Karpas-422 (cell line): Measurements from ENCODE around the gene MTMR2. TPM values are rescaled to one million over a fixed set of nuclear protein-coding genes. Genes with fewer than 3 reads are reported as not detected.

ENCODE experiments used
- DNase-seq: peaks from one replicate; pipeline ENCODE4 v3.0.0-alpha.2; 2015
- H2AFZ ChIP-seq: fragments of 200-600 bp; sonication (generic); 2 replicates; pipeline ENCODE4 v1.6.1; 2014; ENCODE audit warnings: antibody characterized with exemption, low read length, mixed read lengths
- H3K27ac ChIP-seq: fragments of 200-600 bp; sonication (generic); 2 replicates; pipeline ENCODE4 v1.5.1; 2014; ENCODE audit warnings: mild to moderate bottlenecking, low read length, moderate library complexity
- H3K27me3 ChIP-seq: fragments of 200-600 bp; sonication (generic); 2 replicates; pipeline ENCODE4 v1.6.1; 2014; ENCODE audit warnings: low read length, mixed read lengths
- H3K36me3 ChIP-seq: fragments of 200-600 bp; sonication (generic); 2 replicates; pipeline ENCODE4 v1.6.1; 2014; ENCODE audit warnings: low read length, mixed read lengths; ENCODE audit not compliant: insufficient read depth
- H3K4me1 ChIP-seq: fragments of 200-600 bp; sonication (generic); 2 replicates; pipeline ENCODE4 v1.6.1; 2014; ENCODE audit warnings: mild to moderate bottlenecking, low read length, mixed read lengths
- H3K4me2 ChIP-seq: fragments of 200-600 bp; sonication (generic); 2 replicates; pipeline ENCODE4 v1.6.1; 2014; ENCODE audit warnings: low read length, low read depth, mild to moderate bottlenecking; ENCODE audit not compliant: poor library complexity, severe bottlenecking
- H3K4me3 ChIP-seq: fragments of 200-600 bp; sonication (generic); 2 replicates; pipeline ENCODE4 v1.5.1; 2014; ENCODE audit warnings: mild to moderate bottlenecking, antibody characterized with exemption, low read length, mixed read lengths
- H3K79me2 ChIP-seq: fragments of 200-600 bp; sonication (generic); 2 replicates; pipeline ENCODE4 v1.6.1; 2014; ENCODE audit warnings: mild to moderate bottlenecking, low read length, mixed read lengths
- H3K9ac ChIP-seq: fragments of 200-600 bp; sonication (generic); 2 replicates; pipeline ENCODE4 v1.6.0; 2014; ENCODE audit warnings: low read length
- H3K9me2 ChIP-seq: fragments of 200-600 bp; sonication (generic), shearing (Covaris generic); replicated peaks from 2 replicates; pipeline ENCODE4 v1.6.0; 2014; ENCODE audit warnings: mild to moderate bottlenecking, low read length, moderate library complexity; ENCODE audit not compliant: insufficient read depth
- H3K9me3 ChIP-seq: fragments of 300-700, 200-600 bp; sonication (generic); 2 replicates; pipeline ENCODE4 v1.6.1; 2014; ENCODE audit warnings: low read length, mixed read lengths
- H4K20me1 ChIP-seq: fragments of 200-600 bp; sonication (generic); 2 replicates; pipeline ENCODE4 v1.6.1; 2014; ENCODE audit warnings: mild to moderate bottlenecking, antibody characterized with exemption, low read length, low read depth; ENCODE audit not compliant: insufficient read depth
- total RNA-seq: library from RNA; depleted of rRNA; stranded (reverse); fragments of >200 nt; shearing (Covaris generic); gene quantifications from 2 replicates; pipeline ENCODE4 v1.2.3, GENCODE V29; 2014; ENCODE audit warnings: low replicate concordance

Gene MTMR2
- total RNA-seq, 1 experiment from 2014 or later = 78.5 TPM

DNA sequence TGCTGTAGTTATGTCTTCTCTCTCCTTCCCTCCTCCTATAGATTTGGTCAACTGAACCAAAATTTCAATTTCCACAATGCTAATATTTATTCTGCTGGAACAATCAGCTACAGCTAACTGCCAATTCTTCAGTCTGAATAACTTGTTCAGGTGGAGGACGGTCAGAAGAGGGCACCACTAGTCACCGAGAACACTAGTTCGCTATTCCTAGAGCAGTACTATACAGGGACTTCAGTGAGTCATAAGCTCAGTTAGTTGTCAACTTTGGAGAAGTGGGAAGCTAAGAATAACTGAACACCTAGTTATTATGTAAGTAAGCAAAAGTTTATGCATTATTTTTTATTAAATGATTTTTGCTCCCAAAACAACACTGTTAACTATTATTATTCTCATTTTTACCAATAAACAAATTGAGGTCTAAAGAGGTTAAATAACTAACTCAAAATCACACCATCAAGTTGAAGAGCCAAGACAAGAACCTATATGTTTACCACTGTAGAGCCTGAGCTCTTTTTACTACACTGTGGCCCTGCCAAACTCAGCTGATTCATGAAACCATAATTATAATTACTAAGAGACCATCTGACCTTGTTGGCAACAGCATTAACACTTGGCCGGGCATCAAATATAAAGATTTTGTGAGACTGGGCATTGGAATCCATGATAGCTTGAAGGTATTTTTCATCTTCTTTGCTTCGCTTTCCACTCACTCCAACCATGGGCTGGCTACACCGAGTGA, 74.7 kb downstream of the MTMR2 start:
- Histone ChIP-seq H3K36me3 (peaks cover 46% of the 10 kb centered on the region; the same call in 1 of the 2 replicates), H4K20me1 (no peaks in the 10 kb centered on the region), H3K27me3 (no peaks in the 10 kb centered on the region), H2AFZ (no peak overlapping the region), H3K9ac (no peak overlapping the region), H3K9me2 (no peaks in the 10 kb centered on the region), H3K4me2 (no peak overlapping the region), H3K79me2 (0 out of 2 replicates have a peak, but pooled peaks cover 6% of the 10 kb centered on the region), H3K4me1 (no peaks in the 10 kb centered on the region), H3K4me3 (no peak overlapping the region), H3K9me3 (no peaks in the 10 kb centered on the region), H3K27ac (no peak overlapping the region)
- DNase-seq = no peak

- H2AFZ ChIP-seq = no peak overlapping the region
- H3K4me3 ChIP-seq = no peak overlapping the region
- no peaks in the 10 kb centered on the region for H4K20me1 ChIP-seq
- H3K9ac ChIP-seq = no peak overlapping the region
- no peak for DNase-seq
- H3K4me2 ChIP-seq = no peak overlapping the region
- H3K27me3 ChIP-seq = no peaks in the 10 kb centered on the region
- peaks cover 64% of the 10 kb centered on the region for H3K36me3 ChIP-seq
- no peak overlapping the region for H3K27ac ChIP-seq
- no peaks in the 10 kb centered on the region for H3K9me3 ChIP-seq
- no peaks in the 10 kb centered on the region for H3K9me2 ChIP-seq
- H3K4me1 ChIP-seq = no peaks in the 10 kb centered on the region
- H3K79me2 ChIP-seq = 0 out of 2 replicates have a peak, but pooled peaks cover 6% of the 10 kb centered on the region
Observed at GRCh38 chr11:95845167-95845566, 78.7 kb downstream of the MTMR2 start.

GRCh38 chr11:95835768-95836488, 88.0 kb downstream of the MTMR2 start:
- Histone ChIP-seq H3K4me1 (peaks cover 4% of the 10 kb centered on the region), H3K4me3 (no peak overlapping the region), H3K79me2 (peaks cover 42% of the 10 kb centered on the region), H3K4me2 (no peak overlapping the region), H3K9ac (no peak overlapping the region), H4K20me1 (no peaks in the 10 kb centered on the region), H2AFZ (no peak overlapping the region), H3K36me3 (peaks cover 93% of the 10 kb centered on the region), H3K9me2 (no peaks in the 10 kb centered on the region), H3K27me3 (no peaks in the 10 kb centered on the region), H3K9me3 (no peaks in the 10 kb centered on the region), H3K27ac (no peak overlapping the region)
- peak; percentile 90 for DNase-seq

DNA sequence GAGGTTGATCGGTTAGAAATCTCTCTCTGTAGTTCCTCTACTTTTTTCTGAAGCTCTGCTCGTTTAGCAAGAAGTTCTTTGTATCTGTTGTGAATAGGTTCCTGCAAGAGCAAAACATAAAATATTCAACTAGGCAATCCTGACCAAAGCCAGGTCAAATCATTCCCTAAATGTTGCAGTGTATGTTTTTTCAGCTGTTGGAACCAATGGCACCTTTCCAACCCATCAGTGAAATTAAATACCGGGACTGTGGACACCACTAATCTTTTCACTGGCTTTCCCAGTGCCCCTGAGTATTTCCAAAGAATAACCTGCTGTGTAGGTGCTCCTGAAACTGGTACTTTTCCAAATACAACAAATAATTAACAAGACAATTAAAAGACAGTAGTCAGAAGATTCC, 88.6 kb downstream of the MTMR2 start:
- Histone ChIP-seq H3K4me1 (peaks cover 6% of the 10 kb centered on the region), H3K27ac (no peak overlapping the region), H3K79me2 (peaks cover 42% of the 10 kb centered on the region), H3K9me3 (no peaks in the 10 kb centered on the region), H3K4me2 (no peak overlapping the region), H3K36me3 (peaks cover 90% of the 10 kb centered on the region), H4K20me1 (no peaks in the 10 kb centered on the region), H3K27me3 (no peaks in the 10 kb centered on the region), H2AFZ (no peak overlapping the region), H3K9me2 (no peaks in the 10 kb centered on the region), H3K4me3 (no peak overlapping the region), H3K9ac (no peak overlapping the region)
- no peak for DNase-seq

DNA sequence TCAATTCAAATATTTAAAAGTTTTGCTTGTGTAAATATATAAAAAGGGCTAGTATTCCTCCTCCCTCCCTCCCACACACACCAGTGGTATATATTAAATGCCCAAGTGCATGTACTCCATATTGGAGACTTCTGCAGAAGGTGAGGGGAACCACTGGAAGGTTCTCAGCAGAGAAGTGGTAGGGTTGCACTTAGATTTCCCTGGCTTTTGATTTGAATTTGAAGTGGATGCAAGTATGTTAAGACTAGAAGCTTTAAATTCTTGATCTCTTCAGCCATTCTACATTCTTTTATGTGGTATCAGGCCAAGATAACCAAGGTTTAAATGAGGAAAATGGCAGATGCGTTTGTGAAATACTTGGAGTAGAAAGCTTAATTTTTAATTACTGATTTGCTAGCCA, 90.5 kb downstream of the MTMR2 start:
- no peak overlapping the region for H3K4me3 ChIP-seq
- no peak overlapping the region for H2AFZ ChIP-seq
- no peak overlapping the region for H3K27ac ChIP-seq
- H3K9me2 ChIP-seq = no peaks in the 10 kb centered on the region
- H4K20me1 ChIP-seq = no peaks in the 10 kb centered on the region
- peaks cover 87% of the 10 kb centered on the region for H3K36me3 ChIP-seq
- no peak overlapping the region for H3K4me2 ChIP-seq
- peaks cover 6% of the 10 kb centered on the region for H3K4me1 ChIP-seq
- H3K9me3 ChIP-seq = no peaks in the 10 kb centered on the region
- no peaks in the 10 kb centered on the region for H3K27me3 ChIP-seq
- no peak for DNase-seq
- peaks cover 33% of the 10 kb centered on the region for H3K79me2 ChIP-seq
- H3K9ac ChIP-seq = no peak overlapping the region

DNA sequence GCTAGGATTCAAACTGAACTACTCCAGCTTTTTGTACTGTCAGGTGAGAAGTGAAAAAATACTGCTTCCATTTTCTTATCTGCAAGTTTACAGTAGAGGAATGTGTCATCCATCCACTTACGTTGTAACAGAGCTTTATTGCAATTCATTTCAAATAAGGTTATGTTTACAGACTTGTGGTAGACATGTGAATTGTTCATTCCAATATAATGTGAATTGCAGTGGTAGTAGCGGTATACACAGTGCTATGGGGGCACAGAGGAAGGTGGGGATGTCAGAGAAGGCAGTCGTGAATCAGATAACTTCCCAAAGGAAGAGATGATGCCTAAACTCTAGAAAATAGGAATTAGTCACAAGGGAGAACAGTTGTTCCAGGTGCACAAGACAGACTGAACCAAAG, 91.1 kb downstream of the MTMR2 start:
- Histone ChIP-seq H3K9me2 (no peaks in the 10 kb centered on the region), H3K4me2 (no peak overlapping the region)
- no peak for DNase-seq

DNA sequence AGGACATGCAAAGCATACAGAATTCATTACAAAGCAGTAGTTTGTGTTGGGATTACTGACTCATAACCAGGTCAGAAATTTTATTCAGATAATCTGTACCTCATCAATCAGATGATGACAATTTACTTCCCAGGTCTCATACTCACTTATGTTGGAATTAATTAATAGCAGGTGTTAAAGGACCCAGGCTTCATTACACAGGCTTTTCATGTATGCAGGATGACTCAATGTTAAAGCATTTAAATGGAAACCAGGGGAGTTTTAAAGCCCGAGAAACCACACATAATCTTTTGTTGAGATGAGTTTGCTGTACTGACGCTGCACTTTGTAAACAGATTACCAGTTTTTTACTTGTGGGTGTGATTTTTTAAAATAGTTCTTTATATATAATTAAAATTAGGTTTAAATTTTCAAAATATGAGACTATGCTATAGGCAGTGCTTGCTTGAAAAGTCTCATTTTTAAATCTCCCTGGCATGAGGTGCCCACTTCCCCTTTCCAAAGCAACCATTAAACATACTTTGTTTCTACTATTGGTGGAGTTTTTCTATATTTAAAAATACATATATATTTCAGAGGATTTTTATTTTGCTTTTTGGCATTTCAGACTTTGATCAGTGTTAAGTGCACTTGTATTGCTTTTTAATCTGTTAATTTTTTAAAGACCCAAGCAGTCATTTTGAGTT, 92.6 kb downstream of the MTMR2 start:
- peak; percentile 64 for DNase-seq
- no peak overlapping the region for H3K4me3 ChIP-seq
- H3K27me3 ChIP-seq = no peaks in the 10 kb centered on the region
- H4K20me1 ChIP-seq = no peaks in the 10 kb centered on the region
- no peak overlapping the region for H3K9ac ChIP-seq
- peak overlapping the region; percentile 28 for H3K27ac ChIP-seq
- peaks cover 6% of the 10 kb centered on the region for H3K4me1 ChIP-seq
- H2AFZ ChIP-seq = no peak overlapping the region
- peaks cover 86% of the 10 kb centered on the region for H3K36me3 ChIP-seq
- H3K79me2 ChIP-seq = peaks cover 21% of the 10 kb centered on the region
- no peak overlapping the region for H3K4me2 ChIP-seq
- H3K9me2 ChIP-seq = no peaks in the 10 kb centered on the region
- no peaks in the 10 kb centered on the region for H3K9me3 ChIP-seq

More for the DNA sequence above, 91.1 kb downstream of the MTMR2 start:
- H3K9me3 ChIP-seq = no peaks in the 10 kb centered on the region
- no peak overlapping the region for H2AFZ ChIP-seq
- H3K36me3 ChIP-seq = peaks cover 87% of the 10 kb centered on the region
- H4K20me1 ChIP-seq = no peaks in the 10 kb centered on the region
- no peak overlapping the region for H3K27ac ChIP-seq
- H3K79me2 ChIP-seq = peaks cover 27% of the 10 kb centered on the region
- peaks cover 6% of the 10 kb centered on the region for H3K4me1 ChIP-seq
- no peaks in the 10 kb centered on the region for H3K27me3 ChIP-seq
- H3K9ac ChIP-seq = no peak overlapping the region
- no peak overlapping the region for H3K4me3 ChIP-seq
